Type B pancreatic cell (in vitro differentiated cells): ENCODE measurements around the gene CCDC8. TPM values are rescaled to one million over a fixed set of nuclear protein-coding genes. Genes with fewer than 3 reads are reported as not detected.

Source experiments
- DNase-seq: peaks from one replicate; pipeline ENCODE4 v3.0.0; 2021; ENCODE audit warnings: mixed read lengths; ENCODE audit not compliant: unreplicated experiment; ENCODE audit errors: extremely low spot score
- H3K27ac Mint-ChIP-seq: 2 replicates; pipeline ENCODE4 v1.8.0; 2021; ENCODE audit warnings: mild to moderate bottlenecking, mixed read lengths
- H3K27me3 Mint-ChIP-seq: 2 replicates; pipeline ENCODE4 v1.8.0; 2021; ENCODE audit warnings: mixed read lengths
- H3K36me3 Mint-ChIP-seq: 2 replicates; pipeline ENCODE4 v1.8.0; 2021; ENCODE audit warnings: mixed read lengths
- H3K4me1 Mint-ChIP-seq: one replicate; pipeline ENCODE4 v1.8.0; 2021; ENCODE audit warnings: mixed read lengths; ENCODE audit not compliant: unreplicated experiment
- H3K4me3 Mint-ChIP-seq: 2 replicates; pipeline ENCODE4 v1.8.0; 2021; ENCODE audit warnings: mild to moderate bottlenecking, mixed read lengths
- H3K9me3 Mint-ChIP-seq: 2 replicates; pipeline ENCODE4 v1.8.0; 2021; ENCODE audit warnings: mixed read lengths
- CTCF ChIP-seq: fragments of 200-600 bp; sonication (generic); conservative IDR thresholded peaks from 2 replicates; pipeline ENCODE4 v1.5.0; 2021; ENCODE audit warnings: antibody characterized with exemption, mild to moderate bottlenecking
- total RNA-seq: library from RNA; stranded (reverse); gene quantifications from 2 replicates; pipeline ENCODE4 v1.2.1, GENCODE V29; 2021; ENCODE audit warnings: low replicate concordance

CCDC8 gene
- total RNA-seq, 1 donor from 2014 or later, result 29.3 TPM

- Mint-ChIP-seq H3K4me3 (no peak overlapping the region), H3K4me1 (no peaks in the 10 kb centered on the region)
- no peak for DNase-seq
Measured at GRCh38 chr19:46385636-46386035, 27.7 kb downstream of the CCDC8 start.

GRCh38 chr19:46384396-46384795, 29.0 kb downstream of the CCDC8 start:
- Mint-ChIP-seq H3K4me1 (no peaks in the 10 kb centered on the region), H3K36me3 (peaks cover 54% of the 10 kb centered on the region), H3K4me3 (no peak overlapping the region), H3K9me3 (no peaks in the 10 kb centered on the region), H3K27ac (no peak overlapping the region), H3K27me3 (no peaks in the 10 kb centered on the region)
- no peak for TF ChIP-seq CTCF
- DNase-seq, result peak; percentile 60

More at GRCh38 chr19:46385636-46386035, 27.7 kb downstream of the CCDC8 start:
- no peaks in the 10 kb centered on the region for H3K9me3 Mint-ChIP-seq
- H3K27ac Mint-ChIP-seq, result no peak overlapping the region
- H3K36me3 Mint-ChIP-seq, result peaks cover 50% of the 10 kb centered on the region
- H3K27me3 Mint-ChIP-seq, result no peaks in the 10 kb centered on the region
- TF ChIP-seq CTCF, result no peak

- Mint-ChIP-seq H3K4me1 (no peaks in the 10 kb centered on the region), H3K27me3 (no peaks in the 10 kb centered on the region), H3K36me3 (peaks cover 54% of the 10 kb centered on the region), H3K27ac (no peak overlapping the region), H3K4me3 (no peak overlapping the region), H3K9me3 (no peaks in the 10 kb centered on the region)
- peak; percentile 52 for DNase-seq
- TF ChIP-seq CTCF, result no peak
Measured at GRCh38 chr19:46383846-46384245, 29.5 kb downstream of the CCDC8 start.

- H3K9me3 Mint-ChIP-seq, result no peaks in the 10 kb centered on the region
- H3K4me3 Mint-ChIP-seq, result no peak overlapping the region
- peaks cover 50% of the 10 kb centered on the region for H3K36me3 Mint-ChIP-seq
- no peak for TF ChIP-seq CTCF
- H3K27ac Mint-ChIP-seq, result no peak overlapping the region
- no peaks in the 10 kb centered on the region for H3K4me1 Mint-ChIP-seq
- no peaks in the 10 kb centered on the region for H3K27me3 Mint-ChIP-seq
- DNase-seq, result peak; percentile 57
Measured at GRCh38 chr19:46383171-46383815, 30.1 kb downstream of the CCDC8 start.

- no peak for TF ChIP-seq CTCF
- peaks cover 49% of the 10 kb centered on the region for H3K36me3 Mint-ChIP-seq
- H3K4me3 Mint-ChIP-seq, result no peak overlapping the region
- no peak overlapping the region for H3K27ac Mint-ChIP-seq
- H3K9me3 Mint-ChIP-seq, result no peaks in the 10 kb centered on the region
- DNase-seq, result peak; percentile 53
- H3K4me1 Mint-ChIP-seq, result no peaks in the 10 kb centered on the region
- no peaks in the 10 kb centered on the region for H3K27me3 Mint-ChIP-seq
Measured at GRCh38 chr19:46381756-46382345, 31.5 kb downstream of the CCDC8 start.
